Lung (tissue), 12 donors: ENCODE measurements around the gene C11orf86. TPM values are rescaled to one million over a fixed set of nuclear protein-coding genes. Genes with fewer than 3 reads are reported as not detected.

Source experiments
- ATAC-seq: fragments of 200-7000 bp; cut with Tn5 transposase; one replicate; pipeline ENCODE4 v1.9.1; 2020; ENCODE audit warnings: moderate number of reproducible peaks; ENCODE audit not compliant: insufficient read depth, low FRiP score
- DNase-seq, 3 donors: peaks; one replicate each; pipeline ENCODE4 v3.0.0-alpha.2; 2013 to 2017
- H3K27ac ChIP-seq, 2 donors: one replicate each; pipeline ENCODE4 v1.5.1; 2013; ENCODE audit warnings: mild to moderate bottlenecking in 2 of 2, moderate library complexity in 2 of 2, control low read depth in 1 of 2, inconsistent platforms in 1 of 2, low read depth in 1 of 2, low read length in 1 of 2
- H3K27me3 ChIP-seq, 3 donors: one replicate each; pipeline ENCODE4 v1.5.1; 2013; ENCODE audit warnings: low read length in 2 of 3; ENCODE audit not compliant: control insufficient read depth in 3 of 3, insufficient read depth in 3 of 3
- H3K36me3 ChIP-seq, 4 donors: one replicate each; pipeline ENCODE4 v1.5.1; 2013; ENCODE audit warnings: low read length in 4 of 4, mild to moderate bottlenecking in 1 of 4, moderate library complexity in 1 of 4; ENCODE audit not compliant: control insufficient read depth in 4 of 4, insufficient read depth in 4 of 4
- H3K4me1 ChIP-seq, 5 donors: one replicate each; pipeline ENCODE4 v1.5.1; 2013; ENCODE audit warnings: low read length in 5 of 5, mild to moderate bottlenecking in 2 of 5, moderate library complexity in 1 of 5; ENCODE audit not compliant: control insufficient read depth in 5 of 5, insufficient read depth in 5 of 5
- H3K4me3 ChIP-seq: one replicate; pipeline ENCODE4 v1.5.1; 2013; ENCODE audit warnings: mild to moderate bottlenecking, control low read depth, moderate library complexity
- H3K9ac ChIP-seq, 2 donors: one replicate each; pipeline ENCODE4 v1.5.1; 2013; ENCODE audit warnings: low read length in 2 of 2, control low read depth in 1 of 2; ENCODE audit not compliant: insufficient read depth in 1 of 2
- H3K9me3 ChIP-seq, 4 donors: one replicate each; pipeline ENCODE4 v1.5.1; 2013; ENCODE audit warnings: low read length in 3 of 4, mild to moderate bottlenecking in 1 of 4, moderate library complexity in 1 of 4; ENCODE audit not compliant: control insufficient read depth in 4 of 4, insufficient read depth in 3 of 4
- CTCF ChIP-seq: IDR thresholded peaks from 2 replicates; pipeline ENCODE4 v1.5.1; 2012; ENCODE audit warnings: mild to moderate bottlenecking; ENCODE audit errors: control extremely low read depth, extremely low read depth
- WGBS, 2 donors: extraction: QIAGEN DNeasy Blood & Tissue Kit; methylation state at CpG; one replicate each; pipeline ENCODE4 v1.1.7; 2013; 5-methylcytosine and 5-hydroxymethylcytosine counted together
- polyA plus RNA-seq, 2 donors: library from polyadenylated mRNA; stranded (reverse); fragments of 200-250 nt; gene quantifications; one replicate each; pipeline ENCODE4 v1.2.1, GENCODE V29; 2013
- total RNA-seq, 2 donors: library from RNA; depleted of rRNA in 1 of 2; stranded (reverse); fragments of >200 nt in 1 of 2; gene quantifications; one replicate each; pipeline ENCODE4 v1.2.1, GENCODE V29; 2014 to 2021
- donor health status: control.
- donor health status: control.
- donor health status: Bipolar disorder and iron deficiency.
- donor health status: healthy.
- donor health status: DM: yes; HTN: yes; CAD: no.

The C11orf86 gene
- total and polyA plus RNA-seq, 4 donors, result not detected

- ATAC-seq (no peak), DNase-seq (no peak)
- no peaks in the 10 kb centered on the region for H3K36me3 ChIP-seq
- TF ChIP-seq CTCF, result no peak
- H3K9ac ChIP-seq, result no peak overlapping the region
- H3K4me1 ChIP-seq, result peaks cover 0 to 3% (median 0%) of the 10 kb centered on the region in 5 donors
- peaks cover 0 to 8% (median 1%) of the 10 kb centered on the region in 4 donors for H3K9me3 ChIP-seq
- H3K4me3 ChIP-seq, result no peak overlapping the region
- no peak overlapping the region for H3K27ac ChIP-seq
- no peaks in the 10 kb centered on the region for H3K27me3 ChIP-seq
- WGBS, 2 donors, result 97% methylated on average over 2 of the region's 2 CpGs
Observed at GRCh38 chr11:66978229-66978628, 3.1 kb downstream of the C11orf86 start.

- no peaks in the 10 kb centered on the region for H3K36me3 ChIP-seq
- peaks cover 0 to 8% (median 1%) of the 10 kb centered on the region in 4 donors for H3K9me3 ChIP-seq
- no peak overlapping the region for H3K4me3 ChIP-seq
- 96 to 97% methylated on average over 6 of the region's 6 CpGs for WGBS, 2 donors
- peaks cover 0 to 3% (median 0%) of the 10 kb centered on the region in 5 donors for H3K4me1 ChIP-seq
- H3K9ac ChIP-seq, result no peak overlapping the region
- DNase-seq (no peak), ATAC-seq (no peak)
- no peaks in the 10 kb centered on the region for H3K27me3 ChIP-seq
- no peak for TF ChIP-seq CTCF
- H3K27ac ChIP-seq, result no peak overlapping the region
Observed at GRCh38 chr11:66978717-66979116, 3.6 kb downstream of the C11orf86 start.

GRCh38 chr11:66979336-66979980 is 4.4 kb downstream of the C11orf86 start:
- TF ChIP-seq CTCF, result no peak
- peaks cover 0 to 3% (median 0%) of the 10 kb centered on the region in 5 donors for H3K4me1 ChIP-seq
- no peak overlapping the region for H3K9ac ChIP-seq
- ATAC-seq (no peak), DNase-seq (no peak)
- no peak overlapping the region for H3K27ac ChIP-seq
- H3K9me3 ChIP-seq, result peaks cover 0 to 8% (median 1%) of the 10 kb centered on the region in 4 donors
- 96 to 97% methylated on average over 2 of the region's 2 CpGs for WGBS, 2 donors
- H3K27me3 ChIP-seq, result no peaks in the 10 kb centered on the region
- no peaks in the 10 kb centered on the region for H3K36me3 ChIP-seq
- no peak overlapping the region for H3K4me3 ChIP-seq
